D721Med (cell line): ENCODE data around the gene PDE6B.
"Not testable (repeated sequence)": the region's sequence is repeated elsewhere in the genome, so short reads cannot be mapped to it uniquely, and the experiment has no call there.

Source experiments
- DNase-seq: peaks from one replicate; pipeline ENCODE4 v3.0.0; 2011; ENCODE audit warnings: low spot score; ENCODE audit not compliant: insufficient read length
- FAIRE-seq: peaks from 2 replicates; lab custom pipeline; 2011; peaks lifted over from hg19 to GRCh38; lab: Jason Lieb, UNC
- CTCF ChIP-seq: IDR thresholded peaks from 2 replicates; pipeline ENCODE4 v1.5.1; 2012; ENCODE audit warnings: mild to moderate bottlenecking, control low read depth; ENCODE audit not compliant: insufficient read depth; ENCODE audit errors: missing control alignments

The PDE6B gene

GRCh38 chr4:634599-634985, 9.2 kb downstream of the PDE6B start:
- no peak for DNase-seq
- no peak for TF ChIP-seq CTCF
- no peak for FAIRE-seq

- FAIRE-seq, DNase-seq: not testable (repeated sequence)
Observed at GRCh38 chr4:635066-635835, 9.9 kb downstream of the PDE6B start.

GRCh38 chr4:635851-636627, 10.7 kb downstream of the PDE6B start:
- no peak for FAIRE-seq
- DNase-seq: no peak
- TF ChIP-seq CTCF: no peak

- FAIRE-seq: no peak
Observed at GRCh38 chr4:636628-637159, 11.3 kb downstream of the PDE6B start.

GRCh38 chr4:637536-638280, 12.3 kb downstream of the PDE6B start:
- DNase-seq (no peak), FAIRE-seq (no peak)
- TF ChIP-seq CTCF: no peak

More at GRCh38 chr4:636628-637159, 11.3 kb downstream of the PDE6B start:
- TF ChIP-seq CTCF: no peak
- no peak for DNase-seq

GRCh38 chr4:642366-642765, 17.0 kb downstream of the PDE6B start:
- not testable (repeated sequence) for DNase-seq, FAIRE-seq

GRCh38 chr4:646460-646859, 21.1 kb downstream of the PDE6B start:
- no peak for DNase-seq
- FAIRE-seq: no peak
- TF ChIP-seq CTCF: no peak

- TF ChIP-seq CTCF: no peak
- no peak for DNase-seq
- FAIRE-seq: no peak
Observed at GRCh38 chr4:647481-647880, 22.1 kb downstream of the PDE6B start.
